A549 (cell line): ENCODE data around the gene GPSM1. TPM values are rescaled to one million over a fixed set of nuclear protein-coding genes. Genes with fewer than 3 reads are reported as not detected.

Experiments
- ATAC-seq, 2 experiments: fragments of 200-7000 bp in 1 of 2; fragments of >200 bp in 1 of 2; cut with Nextera tagmentation in 1 of 2; cut with Tn5 transposase in 1 of 2; 3 replicates each; pipeline versions ENCODE4 v1.8.0 to v1.9.1; 2018 to 2020; ENCODE audit warnings: mild to moderate bottlenecking in 1 of 2, moderate library complexity in 1 of 2
- CTCF ChIA-PET: fragments of 300-600 bp; sonication (Branson Sonifier 250); formaldehyde crosslinking; extraction: SDS; loops from one replicate; lab custom pipeline; 2021; ENCODE audit warnings: antibody characterized with exemption, inconsistent platforms; lab: Yijun Ruan, JAX
- POLR2A ChIA-PET: fragments of 350-600 bp; formaldehyde crosslinking; extraction: SDS; loops from one replicate; lab custom pipeline; 2021; ENCODE audit warnings: antibody characterized with exemption, inconsistent platforms; lab: Yijun Ruan, JAX
- DNase-seq, 2 experiments: peaks; one replicate each; pipeline versions ENCODE4 v3.0.0 to v3.0.0-alpha.2; 2011 to 2016; ENCODE audit warnings: low read depth in 1 of 2, low spot score in 1 of 2
- FAIRE-seq: peaks from 2 replicates; lab custom pipeline; 2011; peaks lifted over from hg19 to GRCh38; lab: Jason Lieb, UNC
- H3K27ac ChIP-seq, 2 experiments: fragments of >200 bp; sonication (Bioruptor Twin); formaldehyde crosslinking; 3 replicates each; pipeline ENCODE4 v1.5.1; 2016 to 2017
- H3K4me1 ChIP-seq: fragments of >200 bp; sonication (Bioruptor Twin); formaldehyde crosslinking; 3 replicates; pipeline ENCODE4 v1.6.1; 2016
- H3K4me2 ChIP-seq: fragments of >200 bp; sonication (Bioruptor Twin); formaldehyde crosslinking; 3 replicates; pipeline ENCODE4 v1.6.1; 2016
- H3K4me3 ChIP-seq: fragments of >200 bp; sonication (Bioruptor Twin); formaldehyde crosslinking; 3 replicates; pipeline ENCODE4 v1.5.1; 2016
- H3K9me3 ChIP-seq: fragments of >200 bp; sonication (Bioruptor Twin); formaldehyde crosslinking; 3 replicates; pipeline ENCODE4 v1.6.1; 2016
- BCL3 ChIP-seq: fragments of >200 bp; sonication (Bioruptor Twin); formaldehyde crosslinking; IDR thresholded peaks from 3 replicates; pipeline ENCODE4 v1.6.1; 2016
- CBX8 ChIP-seq: fragments of 200-600 bp; sonication (generic); IDR thresholded peaks from 2 replicates; pipeline ENCODE4 v1.6.1; 2016
- CEBPB ChIP-seq, 2 experiments: fragments of >200 bp in 1 of 2; sonication (Bioruptor Twin) in 1 of 2; formaldehyde crosslinking in 1 of 2; IDR thresholded peaks; 2 replicates each; pipeline ENCODE4 v1.6.1; 2012 to 2016
- CHD2 ChIP-seq: fragments of 150-350 bp; IDR thresholded peaks from 2 replicates; pipeline ENCODE4 v1.6.1; 2014; ENCODE audit warnings: low read length; ENCODE audit not compliant: partially characterized antibody
- CHD4 ChIP-seq: fragments of 200-600 bp; sonication (generic); IDR thresholded peaks from 2 replicates; pipeline ENCODE4 v1.6.1; 2016; ENCODE audit warnings: antibody characterized with exemption, mild to moderate bottlenecking, borderline replicate concordance
- CTCF ChIP-seq: fragments of >200 bp; sonication (Bioruptor Twin); formaldehyde crosslinking; IDR thresholded peaks from 3 replicates; pipeline ENCODE4 v1.5.1; 2016
- EHF ChIP-seq: fragments of 250-450 bp; sonication (Bioruptor Pico); IDR thresholded peaks from 2 replicates; pipeline ENCODE4 v1.5.0; 2020; ENCODE audit warnings: mild to moderate bottlenecking
- ELK1 ChIP-seq: fragments of 150-350 bp; IDR thresholded peaks from 2 replicates; pipeline ENCODE4 v1.6.1; 2014; ENCODE audit warnings: low read depth, mild to moderate bottlenecking, low read length
- EP300 ChIP-seq, 2 experiments: fragments of >200 bp; sonication (Bioruptor Twin); formaldehyde crosslinking; IDR thresholded peaks; 2 replicates in 1 of 2; 3 replicates in 1 of 2; pipeline ENCODE4 v1.6.1; 2016 to 2017
- FOXS1 ChIP-seq: fragments of 250-450 bp; sonication (Bioruptor Pico); IDR thresholded peaks from 2 replicates; pipeline ENCODE4 v1.5.0; 2020; ENCODE audit warnings: mild to moderate bottlenecking, moderate library complexity
- GATA3 ChIP-seq: IDR thresholded peaks from 2 replicates; pipeline ENCODE4 v1.6.1; 2012; ENCODE audit warnings: borderline replicate concordance
- HES2 ChIP-seq: fragments of >200 bp; sonication (Bioruptor Twin); formaldehyde crosslinking; IDR thresholded peaks from 2 replicates; pipeline ENCODE4 v1.6.1; 2016
- HOXA7 ChIP-seq: fragments of 250-450 bp; sonication (Bioruptor Pico); IDR thresholded peaks from 2 replicates; pipeline ENCODE4 v1.5.0; 2020; ENCODE audit warnings: mild to moderate bottlenecking, moderate library complexity
- KDM1A ChIP-seq: fragments of 200-600 bp; sonication (generic); IDR thresholded peaks from 2 replicates; pipeline ENCODE4 v1.6.1; 2016; ENCODE audit warnings: low read depth, mild to moderate bottlenecking
- MAFK ChIP-seq: fragments of 450-650 bp; IDR thresholded peaks from 2 replicates; pipeline ENCODE4 v1.6.1; 2014; ENCODE audit not compliant: partially characterized antibody
- MAX ChIP-seq: IDR thresholded peaks from 2 replicates; pipeline ENCODE4 v1.6.1; 2012
- NPAS2 ChIP-seq: fragments of 250-450 bp; sonication (Bioruptor Pico); IDR thresholded peaks from 2 replicates; pipeline ENCODE4 v1.8.0; 2022; ENCODE audit warnings: mild to moderate bottlenecking, moderate library complexity, borderline replicate concordance
- PBX3 ChIP-seq: IDR thresholded peaks from 2 replicates; pipeline ENCODE4 v1.6.1; 2012
- POLR2A ChIP-seq: IDR thresholded peaks from 2 replicates; pipeline ENCODE4 v1.6.1; 2012; ENCODE audit warnings: mild to moderate bottlenecking, low read length
- POLR2AphosphoS2 ChIP-seq: conservative IDR thresholded peaks from 2 replicates; pipeline ENCODE4 v1.6.1; 2012; ENCODE audit warnings: low read length, improper control_type of control experiment, inconsistent platforms
- RARB ChIP-seq: fragments of 250-450 bp; sonication (Bioruptor Pico); IDR thresholded peaks from 2 replicates; pipeline ENCODE4 v1.8.0; 2021; ENCODE audit warnings: mild to moderate bottlenecking, moderate library complexity
- RCOR1 ChIP-seq: fragments of 150-350 bp; IDR thresholded peaks from 2 replicates; pipeline ENCODE4 v1.6.1; 2014; ENCODE audit warnings: antibody characterized with exemption, low read length, low read depth
- RFX5 ChIP-seq: fragments of 450-650 bp; IDR thresholded peaks from 2 replicates; pipeline ENCODE4 v1.7.1; 2014; ENCODE audit warnings: antibody characterized with exemption, mild to moderate bottlenecking, moderate library complexity
- RNF2 ChIP-seq: fragments of 200-600 bp; sonication (generic); IDR thresholded peaks from 2 replicates; pipeline ENCODE4 v1.6.1; 2016; ENCODE audit warnings: low read depth, mild to moderate bottlenecking, antibody characterized with exemption, moderate library complexity, borderline replicate concordance
- SMC3 ChIP-seq: fragments of >200 bp; sonication (Bioruptor Twin); formaldehyde crosslinking; IDR thresholded peaks from 3 replicates; pipeline ENCODE4 v1.6.1; 2018; ENCODE audit warnings: inconsistent platforms
- SREBF2 ChIP-seq: fragments of 450-650 bp; IDR thresholded peaks from 2 replicates; pipeline ENCODE4 v1.6.1; 2014; ENCODE audit warnings: mild to moderate bottlenecking, moderate library complexity
- TFCP2L1 ChIP-seq: fragments of 250-450 bp; sonication (Bioruptor Pico); IDR thresholded peaks from 2 replicates; pipeline ENCODE4 v1.5.0; 2021; ENCODE audit warnings: mild to moderate bottlenecking
- TP53 ChIP-seq: fragments of 250-450 bp; sonication (Bioruptor Pico); IDR thresholded peaks from 2 replicates; pipeline ENCODE4 v1.5.0; 2021; ENCODE audit warnings: mild to moderate bottlenecking, moderate library complexity
- USF2 ChIP-seq: fragments of 450-650 bp; IDR thresholded peaks from 2 replicates; pipeline ENCODE4 v1.6.1; 2014; ENCODE audit warnings: antibody characterized with exemption
- ZFP36 ChIP-seq: fragments of 450-650 bp; IDR thresholded peaks from 2 replicates; pipeline ENCODE4 v1.6.1; 2014; ENCODE audit warnings: borderline replicate concordance; ENCODE audit not compliant: partially characterized antibody
- ZSCAN20 ChIP-seq: fragments of 250-450 bp; sonication (Bioruptor Pico); IDR thresholded peaks from 2 replicates; pipeline ENCODE4 v1.8.0; 2022; ENCODE audit warnings: mild to moderate bottlenecking, moderate library complexity
- WGBS: methylation state at CpG from one replicate; pipeline ENCODE4 v1.1.6; 2017; ENCODE audit errors: missing lambda C conversion rate; 5-methylcytosine and 5-hydroxymethylcytosine counted together
- polyA plus RNA-seq, 4 experiments: library from polyadenylated mRNA; depleted of rRNA in 3 of 4; stranded (reverse); fragments of >200 nt; fragmentation: RNase III in 1 of 4; extraction: RNeasy Plus Mini Kit Qiagen cat#74134 plus additional on column Dnase treatment in 1 of 4; gene quantifications; 2 replicates in 3 of 4; 3 replicates in 1 of 4; pipeline ENCODE4 v1.2.3, GENCODE V29; 2011 to 2017

GPSM1 gene
- polyA plus RNA-seq, 2 of the 4 experiments (the other 2 are of a cell fraction): 2.1 to 8.8 TPM

- no peak for DNase-seq
- 0 out of 3 replicates have a peak, but pooled peaks cover 2% of the 10 kb centered on the region for H3K4me1 ChIP-seq
- no peak for ATAC-seq
- H3K9me3 ChIP-seq: no peaks in the 10 kb centered on the region
- ChIA-PET CTCF (interaction anchor here (0.6 to 1.8 kb wide), 8 partner anchors 9 to 676 kb away, joined by 3 to 5 read pairs (median 3); no protein-coding TSS in a partner anchor), POLR2A (interaction anchor here (2.5 kb wide), 1 partner anchor 11 kb away, joined by 11 read pairs; no protein-coding TSS in a partner anchor)
- 36% methylated on average over 1 of the region's 1 CpG for WGBS
- TF ChIP-seq EP300 (IDR thresholded peaks at IDR 0.05): no peak
- no peak for TF ChIP-seq TFCP2L1
- TF ChIP-seq HES2: no peak
- no peak for TF ChIP-seq HOXA7 (CRISPR knock-in tag)
- no peak for TF ChIP-seq ELK1
- no peak for TF ChIP-seq MAX
- no peak for TF ChIP-seq CBX8
- no peak for TF ChIP-seq POLR2AphosphoS2
- no peak for TF ChIP-seq TP53 (CRISPR knock-in tag)
- no peak for TF ChIP-seq ZSCAN20
- no peak for TF ChIP-seq BCL3
- no peak for TF ChIP-seq CHD2
- no peak for TF ChIP-seq RNF2
- TF ChIP-seq RARB (CRISPR knock-in tag): no peak
- no peak for TF ChIP-seq FOXS1 (CRISPR knock-in tag)
- TF ChIP-seq EHF (CRISPR knock-in tag): no peak
- no peak for TF ChIP-seq CEBPB (IDR thresholded peaks at IDR 0.05)
- no peak overlapping the region for H3K4me3 ChIP-seq
- FAIRE-seq: no peak
- no peak overlapping the region for H3K27ac ChIP-seq
- H3K4me2 ChIP-seq: no peak overlapping the region
These were observed 48.4 kb upstream of the GPSM1 start for GRCh38 chr9:136278894-136279293.

- WGBS: 44% methylated on average over 5 of the region's 6 CpGs
- ATAC-seq (no peak), FAIRE-seq (no peak), DNase-seq (no peak)
- Histone ChIP-seq H3K4me3 (no peak overlapping the region), H3K4me1 (0 out of 3 replicates have a peak, but pooled peaks cover 2% of the 10 kb centered on the region), H3K4me2 (no peak overlapping the region), H3K27ac (no peak overlapping the region), H3K9me3 (no peaks in the 10 kb centered on the region)
- no peak for TF ChIP-seq ZFP36
- no peak for TF ChIP-seq RARB (CRISPR knock-in tag)
- no peak for TF ChIP-seq CHD4
- TF ChIP-seq KDM1A: no peak
- TF ChIP-seq SMC3: no peak
- no peak for TF ChIP-seq SREBF2
- TF ChIP-seq CTCF: no peak
- no peak for TF ChIP-seq RCOR1
- TF ChIP-seq USF2: no peak
- TF ChIP-seq BCL3: no peak
- TF ChIP-seq POLR2A: no peak
- no peak for TF ChIP-seq RFX5
- no peak for TF ChIP-seq GATA3
- TF ChIP-seq MAX: no peak
- TF ChIP-seq PBX3: no peak
- no peak for TF ChIP-seq NPAS2 (CRISPR knock-in tag)
- no peak for TF ChIP-seq MAFK
- CTCF ChIA-PET: interaction anchor here (0.6 to 1.8 kb wide), 4 partner anchors 10 to 117 kb away, joined by 3 to 5 read pairs (median 4); no protein-coding TSS in a partner anchor
- POLR2A ChIA-PET: no interaction called here
These were observed 47.9 kb upstream of the GPSM1 start for GRCh38 chr9:136279471-136279870.
